Liver (tissue), 3 donors: Measurements from ENCODE around the gene LRRC49.

Source experiments
- CTCF ChIP-seq: fragments of 150-350 bp; IDR thresholded peaks from 2 replicates; pipeline ENCODE4 v1.5.1; 2017; ENCODE audit warnings: improper control_type of control experiment, low read depth, low read length; ENCODE audit not compliant: missing input control
- EGR1 ChIP-seq, 2 donors: IDR thresholded peaks; 2 replicates each; pipeline ENCODE4 v1.6.1; 2016 to 2018; ENCODE audit warnings: antibody characterized with exemption in 2 of 2, low read depth in 2 of 2
- TF ChIP-seq, protein P1 (sequence below): IDR thresholded peaks from 2 replicates; pipeline ENCODE4 v1.6.1; 2016; ENCODE audit warnings: antibody characterized with exemption, mild to moderate bottlenecking
- donor health status: healthy.
- donor health status: healthy.

GRCh38 chr15:71042356-71042922, 149.8 kb downstream of the LRRC49 start:
- no peak for TF ChIP-seq CTCF
- TF ChIP-seq, protein P1, sequence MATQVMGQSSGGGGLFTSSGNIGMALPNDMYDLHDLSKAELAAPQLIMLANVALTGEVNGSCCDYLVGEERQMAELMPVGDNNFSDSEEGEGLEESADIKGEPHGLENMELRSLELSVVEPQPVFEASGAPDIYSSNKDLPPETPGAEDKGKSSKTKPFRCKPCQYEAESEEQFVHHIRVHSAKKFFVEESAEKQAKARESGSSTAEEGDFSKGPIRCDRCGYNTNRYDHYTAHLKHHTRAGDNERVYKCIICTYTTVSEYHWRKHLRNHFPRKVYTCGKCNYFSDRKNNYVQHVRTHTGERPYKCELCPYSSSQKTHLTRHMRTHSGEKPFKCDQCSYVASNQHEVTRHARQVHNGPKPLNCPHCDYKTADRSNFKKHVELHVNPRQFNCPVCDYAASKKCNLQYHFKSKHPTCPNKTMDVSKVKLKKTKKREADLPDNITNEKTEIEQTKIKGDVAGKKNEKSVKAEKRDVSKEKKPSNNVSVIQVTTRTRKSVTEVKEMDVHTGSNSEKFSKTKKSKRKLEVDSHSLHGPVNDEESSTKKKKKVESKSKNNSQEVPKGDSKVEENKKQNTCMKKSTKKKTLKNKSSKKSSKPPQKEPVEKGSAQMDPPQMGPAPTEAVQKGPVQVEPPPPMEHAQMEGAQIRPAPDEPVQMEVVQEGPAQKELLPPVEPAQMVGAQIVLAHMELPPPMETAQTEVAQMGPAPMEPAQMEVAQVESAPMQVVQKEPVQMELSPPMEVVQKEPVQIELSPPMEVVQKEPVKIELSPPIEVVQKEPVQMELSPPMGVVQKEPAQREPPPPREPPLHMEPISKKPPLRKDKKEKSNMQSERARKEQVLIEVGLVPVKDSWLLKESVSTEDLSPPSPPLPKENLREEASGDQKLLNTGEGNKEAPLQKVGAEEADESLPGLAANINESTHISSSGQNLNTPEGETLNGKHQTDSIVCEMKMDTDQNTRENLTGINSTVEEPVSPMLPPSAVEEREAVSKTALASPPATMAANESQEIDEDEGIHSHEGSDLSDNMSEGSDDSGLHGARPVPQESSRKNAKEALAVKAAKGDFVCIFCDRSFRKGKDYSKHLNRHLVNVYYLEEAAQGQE = no peak
- TF ChIP-seq EGR1 (IDR thresholded peaks at IDR 0.05; ENCODE audit: low read depth in 2 of 2) = no peak
